ENCODE results near the gene CDH12. TPM values are rescaled to one million over a fixed set of nuclear protein-coding genes. Genes with fewer than 3 reads are reported as not detected.

The CDH12 gene
- total and polyA plus RNA-seq, 2 donors (not counting 3 experiments of a cell fraction or from before 2014, with no cell fraction given): 0.03 TPM; not detected in 1

DNA sequence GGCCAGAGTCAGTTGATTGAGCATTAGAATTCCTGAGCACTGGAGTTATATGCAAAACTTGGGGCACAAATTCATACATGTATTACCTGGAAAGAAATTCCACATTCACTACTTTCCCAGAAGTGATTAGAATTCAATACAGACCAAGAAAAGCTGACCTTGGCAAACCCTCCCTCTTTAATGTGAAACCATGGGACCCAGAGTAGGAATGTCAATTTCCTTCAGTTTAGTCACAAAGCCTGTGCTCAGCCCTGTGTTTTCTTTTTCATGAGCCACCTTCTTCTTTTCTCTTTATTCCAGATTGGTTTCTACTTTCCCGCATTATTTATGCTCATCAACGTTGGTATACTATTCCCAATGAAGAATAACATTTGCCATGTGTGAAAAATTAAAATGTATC is 420.2 kb downstream of the CDH12 start:
- TF ChIP-seq FOS (IDR thresholded peaks at IDR 0.05; ENCODE audit: borderline replicate concordance, insufficient read depth, low read length) (no peak), EZH2 (IDR thresholded peaks at IDR 0.05; ENCODE audit: borderline replicate concordance, low read depth, low read length, severe bottlenecking) (no peak), POLR2AphosphoS5 (IDR thresholded peaks at IDR 0.05; ENCODE audit: insufficient read depth, low read depth, low read length) (no peak), JUN (IDR thresholded peaks at IDR 0.05; ENCODE audit: borderline replicate concordance, insufficient read depth, insufficient read length, low read depth) (no peak), GATA2 (IDR thresholded peaks at IDR 0.05; ENCODE audit: insufficient read depth, insufficient read length, low read depth, low read length) (no peak), POLR2A (IDR thresholded peaks at IDR 0.05; ENCODE audit: low read depth, low read length) (no peak), MYC (IDR thresholded peaks at IDR 0.05; ENCODE audit: low read depth, low read length) (no peak), MAX (IDR thresholded peaks at IDR 0.05; ENCODE audit: insufficient read depth, insufficient read length) (no peak)
- TF ChIP-seq, protein P1, sequence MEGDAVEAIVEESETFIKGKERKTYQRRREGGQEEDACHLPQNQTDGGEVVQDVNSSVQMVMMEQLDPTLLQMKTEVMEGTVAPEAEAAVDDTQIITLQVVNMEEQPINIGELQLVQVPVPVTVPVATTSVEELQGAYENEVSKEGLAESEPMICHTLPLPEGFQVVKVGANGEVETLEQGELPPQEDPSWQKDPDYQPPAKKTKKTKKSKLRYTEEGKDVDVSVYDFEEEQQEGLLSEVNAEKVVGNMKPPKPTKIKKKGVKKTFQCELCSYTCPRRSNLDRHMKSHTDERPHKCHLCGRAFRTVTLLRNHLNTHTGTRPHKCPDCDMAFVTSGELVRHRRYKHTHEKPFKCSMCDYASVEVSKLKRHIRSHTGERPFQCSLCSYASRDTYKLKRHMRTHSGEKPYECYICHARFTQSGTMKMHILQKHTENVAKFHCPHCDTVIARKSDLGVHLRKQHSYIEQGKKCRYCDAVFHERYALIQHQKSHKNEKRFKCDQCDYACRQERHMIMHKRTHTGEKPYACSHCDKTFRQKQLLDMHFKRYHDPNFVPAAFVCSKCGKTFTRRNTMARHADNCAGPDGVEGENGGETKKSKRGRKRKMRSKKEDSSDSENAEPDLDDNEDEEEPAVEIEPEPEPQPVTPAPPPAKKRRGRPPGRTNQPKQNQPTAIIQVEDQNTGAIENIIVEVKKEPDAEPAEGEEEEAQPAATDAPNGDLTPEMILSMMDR (IDR thresholded peaks at IDR 0.05; ENCODE audit: extremely low read depth in 1 of 2, insufficient read depth in 1 of 2, low read depth in 1 of 2, low read length in 2 of 2): no peak
- Histone ChIP-seq H2AFZ (ENCODE audit: low read depth, low read length) (no peak overlapping the region), H3K27ac (ENCODE audit: insufficient read depth, low read depth, low read length) (no peak overlapping the region), H3K9ac (replicated peaks; ENCODE audit: extremely low read depth, insufficient read depth, low read length) (no peak overlapping the region), H3K4me1 (ENCODE audit: control insufficient read depth, extremely low read depth, insufficient read depth, low read length) (no peaks in the 10 kb centered on the region), H3K9me1 (replicated peaks; ENCODE audit: control insufficient read depth, extremely low read depth, insufficient read depth, low read length) (no peaks in the 10 kb centered on the region), H3K9me3 (replicated peaks; ENCODE audit: control insufficient read depth, insufficient read depth, low read length) (no peaks in the 10 kb centered on the region), H4K20me1 (replicated peaks; ENCODE audit: control insufficient read depth, extremely low read depth, insufficient read depth, low read length) (no peaks in the 10 kb centered on the region), H3K27me3 (ENCODE audit: control insufficient read depth in 2 of 2, insufficient read depth in 2 of 2, low read length in 2 of 2) (no peaks in the 10 kb centered on the region), H3K4me2 (ENCODE audit: insufficient read depth, low read length) (no peak overlapping the region), H3K79me2 (ENCODE audit: control insufficient read depth, insufficient read depth, low read length) (no peaks in the 10 kb centered on the region), H3K4me3 (replicated peaks in 1 of 3; ENCODE audit: insufficient read depth in 1 of 3, low read depth in 1 of 3, low read length in 3 of 3) (no peak overlapping the region), H3K36me3 (ENCODE audit: control insufficient read depth in 2 of 2, extremely low read depth in 1 of 2, insufficient read depth in 2 of 2, low read length in 2 of 2) (no peaks in the 10 kb centered on the region)
- FAIRE-seq (no peak), DNase-seq (ENCODE audit: low read depth, low spot score) (no peak)
- intact Hi-C loops (cut with micrococcal nuclease) (no loop called here), dilution Hi-C loops (cut with MboI; ENCODE audit: extremely low pct_ligation_motif_present, low sequenced_read_pairs) (no loop called here)
- BruUV-seq (replicated peaks): no TSS peak
- ChIA-PET CTCF (interaction anchor here (1.5 kb wide), 1 partner anchor 9 kb away, joined by 3 read pairs; no protein-coding TSS in a partner anchor), POLR2A (no interaction called here)

Data from endothelial cell of umbilical vein (primary cell).